ENCODE results near the gene SMAD1. TPM values are rescaled to one million over a fixed set of nuclear protein-coding genes. Genes with fewer than 3 reads are reported as not detected.

The SMAD1 gene
- total RNA-seq, 1 experiment from 2014 or later, result 21.1 TPM

DNA sequence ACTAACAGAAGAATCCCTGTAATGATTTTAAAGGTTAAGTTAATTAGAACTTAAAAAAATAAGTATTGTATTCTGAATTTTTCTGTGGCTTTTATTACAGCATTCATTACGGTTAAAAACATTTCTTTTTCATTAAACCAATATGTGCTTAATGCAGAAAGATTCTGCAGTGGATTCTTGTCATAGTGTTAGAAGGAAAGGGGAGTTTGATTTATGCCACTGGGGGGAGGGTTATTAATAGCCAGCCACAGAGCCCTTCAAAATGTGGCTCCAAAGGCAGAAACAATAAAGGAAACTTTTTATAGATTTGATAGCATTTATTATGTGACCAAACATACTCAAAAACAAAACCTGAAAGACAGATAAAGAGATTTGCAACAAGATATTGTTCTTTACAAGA lies 9.1 kb downstream of the SMAD1 start:
- Histone ChIP-seq H3K27me3 (ENCODE audit: insufficient read depth, low read length) (no peaks in the 10 kb centered on the region), H2BK5ac (ENCODE audit: insufficient read length, low read length) (no peak overlapping the region), H3K79me2 (ENCODE audit: insufficient read depth, low read length) (peaks cover 8% of the 10 kb centered on the region; the same call in 1 of the 2 replicates), H4K20me1 (ENCODE audit: control insufficient read depth, insufficient read depth, insufficient read length) (no peaks in the 10 kb centered on the region), H4K5ac (ENCODE audit: insufficient read length, low read depth, low read length) (no peak overlapping the region), H3K9me3 (ENCODE audit: control insufficient read depth, low read depth, low read length) (no peaks in the 10 kb centered on the region), H3K56ac (ENCODE audit: insufficient read length, low read depth, low read length) (no peak overlapping the region), H2BK20ac (ENCODE audit: low read depth, low read length, poor library complexity, severe bottlenecking) (no peak overlapping the region), H2BK120ac (ENCODE audit: low read depth, low read length, poor library complexity, severe bottlenecking) (no peak overlapping the region), H3K4ac (ENCODE audit: low read depth, low read length) (no peak overlapping the region), H3K14ac (ENCODE audit: insufficient read depth, low read length) (no peak overlapping the region), H3T11ph (ENCODE audit: low read length) (no peak overlapping the region), H2AFZ (ENCODE audit: low read length) (no peak overlapping the region), H3K27ac (ENCODE audit: insufficient read length, low read depth, low read length) (no peak overlapping the region), H3K9ac (ENCODE audit: extremely low read depth, insufficient read length, low read length) (no peak overlapping the region), H4K8ac (replicated peaks; ENCODE audit: insufficient read length, low read depth, low read length) (no peak overlapping the region), H3K23me2 (ENCODE audit: insufficient read length, low read depth, low read length, poor library complexity, severe bottlenecking) (no peaks in the 10 kb centered on the region), H3K23ac (ENCODE audit: insufficient read length, low read depth, low read length) (no peak overlapping the region), H3K4me2 (ENCODE audit: insufficient read depth, insufficient read length, low read length) (no peak overlapping the region), H3K18ac (ENCODE audit: insufficient read length, low read depth, low read length) (no peak overlapping the region), H3K4me1 (ENCODE audit: insufficient read depth, low read length) (no peaks in the 10 kb centered on the region), H4K91ac (ENCODE audit: insufficient read length, low read depth, low read length) (no peak overlapping the region), H3K79me1 (ENCODE audit: insufficient read depth, low read depth, low read length, poor library complexity, severe bottlenecking) (peaks cover 4% of the 10 kb centered on the region), H2BK12ac (ENCODE audit: insufficient read length, low read depth, low read length) (no peak overlapping the region), H2AK5ac (ENCODE audit: insufficient read length, low read length) (no peak overlapping the region), H2BK15ac (ENCODE audit: low read depth, low read length) (no peak overlapping the region)
- H3K27ac Mint-ChIP-seq, result no peak overlapping the region
- DNase-seq, result no peak
- no peak overlapping the region for H3K4me3 Mint-ChIP-seq
- no peaks in the 10 kb centered on the region for H3K27me3 Mint-ChIP-seq (ENCODE audit: low read depth)
- H3K36me3 Mint-ChIP-seq (ENCODE audit: insufficient read depth in 1 of 3, low read depth in 3 of 3), result no peaks in the 10 kb centered on the region
- WGBS (ENCODE audit: extremely low coverage, insufficient read length, low lambda C conversion rate), result no CpG with 5 or more reads among the region's 1 CpG
- no peaks in the 10 kb centered on the region for H3K9me3 Mint-ChIP-seq
- TF ChIP-seq, protein P1, sequence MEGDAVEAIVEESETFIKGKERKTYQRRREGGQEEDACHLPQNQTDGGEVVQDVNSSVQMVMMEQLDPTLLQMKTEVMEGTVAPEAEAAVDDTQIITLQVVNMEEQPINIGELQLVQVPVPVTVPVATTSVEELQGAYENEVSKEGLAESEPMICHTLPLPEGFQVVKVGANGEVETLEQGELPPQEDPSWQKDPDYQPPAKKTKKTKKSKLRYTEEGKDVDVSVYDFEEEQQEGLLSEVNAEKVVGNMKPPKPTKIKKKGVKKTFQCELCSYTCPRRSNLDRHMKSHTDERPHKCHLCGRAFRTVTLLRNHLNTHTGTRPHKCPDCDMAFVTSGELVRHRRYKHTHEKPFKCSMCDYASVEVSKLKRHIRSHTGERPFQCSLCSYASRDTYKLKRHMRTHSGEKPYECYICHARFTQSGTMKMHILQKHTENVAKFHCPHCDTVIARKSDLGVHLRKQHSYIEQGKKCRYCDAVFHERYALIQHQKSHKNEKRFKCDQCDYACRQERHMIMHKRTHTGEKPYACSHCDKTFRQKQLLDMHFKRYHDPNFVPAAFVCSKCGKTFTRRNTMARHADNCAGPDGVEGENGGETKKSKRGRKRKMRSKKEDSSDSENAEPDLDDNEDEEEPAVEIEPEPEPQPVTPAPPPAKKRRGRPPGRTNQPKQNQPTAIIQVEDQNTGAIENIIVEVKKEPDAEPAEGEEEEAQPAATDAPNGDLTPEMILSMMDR (conservative IDR thresholded peaks at IDR 0.05), result no peak
- H3K4me1 Mint-ChIP-seq, result peaks cover 22 to 24% of the 10 kb centered on the region in 2 experiments
